Body of pancreas (tissue), 4 donors: ENCODE data around the gene OR52E2.
"Not testable (repeated sequence)": the region's sequence is repeated elsewhere in the genome, so short reads cannot be mapped to it uniquely, and the experiment has no call there.

ENCODE experiments used
- CTCF ChIP-seq, 7 experiments: fragments of 450-650 bp in 4 of 7; fragments of 200-600 bp in 3 of 7; sonication (generic) in 3 of 7; IDR thresholded peaks; one replicate each; pipeline ENCODE4 v1.5.1; 2016 to 2019; ENCODE audit warnings: antibody characterized with exemption in 7 of 7
- POLR2A ChIP-seq, 3 donors: fragments of 450-650 bp; IDR thresholded peaks; one replicate each; pipeline ENCODE4 v1.6.1; 2016; ENCODE audit warnings: antibody characterized with exemption in 3 of 3, mild to moderate bottlenecking in 2 of 3

DNA sequence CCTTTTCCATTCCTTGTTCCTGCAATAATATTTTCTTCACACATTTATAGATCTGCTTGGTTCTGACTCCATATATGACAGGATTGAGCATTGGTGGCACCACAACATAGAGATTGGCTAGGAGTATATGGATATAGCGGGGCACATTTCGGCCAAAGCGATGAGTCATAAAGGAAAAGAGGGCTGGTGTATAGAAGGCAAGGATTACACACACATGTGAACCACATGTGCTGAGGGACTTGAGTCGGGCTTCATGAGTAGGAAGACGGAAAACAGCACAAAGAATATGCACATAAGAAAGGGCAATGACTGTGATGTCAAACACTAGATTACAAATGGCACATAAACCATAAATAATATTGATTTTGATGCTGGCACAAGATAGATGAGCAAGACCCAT is 748 bp downstream of the OR52E2 start:
- not testable (repeated sequence) for TF ChIP-seq POLR2A, CTCF (IDR thresholded peaks at IDR 0.05)
